ENCODE data around the gene SULT1A3. TPM values are rescaled to one million over a fixed set of nuclear protein-coding genes. Genes with fewer than 3 reads are reported as not detected.
"Not testable (repeated sequence)": the region's sequence is repeated elsewhere in the genome, so short reads cannot be mapped to it uniquely, and the experiment has no call there.

Gene SULT1A3
- total RNA-seq, 1 experiment from 2014 or later = not detected

GRCh38 chr16:30248379-30248778 lies 49.3 kb downstream of the SULT1A3 start, which contains the start of gene NPIPB13:
NPIPB13 (minus strand) TSS chr16:30248479; CDS start chr16:30245573, 2,906 bp downstream.
- in situ Hi-C loops (cut with HindIII; ENCODE audit: low pct_unique_long_range_greater_than_20kb, low sequenced_read_pairs) = not testable (repeated sequence)

More at GRCh38 chr16:30248379-30248778, 49.3 kb downstream of the SULT1A3 start, which contains the start of gene NPIPB13:
- not testable (repeated sequence) for DNase-seq (ENCODE audit: low read depth)

Other genes starting within 250 kb of the SULT1A3 start
- 129 and 252 TPM in 2 replicates for gene TMEM219, start 237.2 kb upstream of the SULT1A3 start, total RNA-seq (2014; rRNA removed; shearing (Covaris generic); ENCODE audit: low replicate concordance)
- gene TAOK2, start 225.4 kb upstream of the SULT1A3 start, total RNA-seq (2014; rRNA removed; shearing (Covaris generic); ENCODE audit: low replicate concordance) = 57.0 and 75.8 TPM in 2 replicates
- 8.2 and 21.6 TPM in 2 replicates for gene HIRIP3, start 203.6 kb upstream of the SULT1A3 start, total RNA-seq (2014; rRNA removed; shearing (Covaris generic); ENCODE audit: low replicate concordance)
- 131 and 229 TPM in 2 replicates for gene INO80E, start 203.0 kb upstream of the SULT1A3 start, total RNA-seq (2014; rRNA removed; shearing (Covaris generic); ENCODE audit: low replicate concordance)
- gene DOC2A, start 188.2 kb upstream of the SULT1A3 start, total RNA-seq (2014; rRNA removed; shearing (Covaris generic); ENCODE audit: low replicate concordance) = 1.2 and 1.7 TPM in 2 replicates
- not detected in 2 replicates for gene C16orf92, start 176.1 kb upstream of the SULT1A3 start, total RNA-seq (2014; rRNA removed; shearing (Covaris generic); ENCODE audit: low replicate concordance)
- 1.4 and 3.4 TPM in 2 replicates for gene TLCD3B, start 168.0 kb upstream of the SULT1A3 start, total RNA-seq (2014; rRNA removed; shearing (Covaris generic); ENCODE audit: low replicate concordance)
- 1,849 and 1,917 TPM in 2 replicates for gene ALDOA, start 133.5 kb upstream of the SULT1A3 start, total RNA-seq (2014; rRNA removed; shearing (Covaris generic); ENCODE audit: low replicate concordance)
- gene PPP4C, start 123.3 kb upstream of the SULT1A3 start, total RNA-seq (2014; rRNA removed; shearing (Covaris generic); ENCODE audit: low replicate concordance) = 228 and 297 TPM in 2 replicates
- 0.24 TPM in 1 of 2 replicates, not detected in the other for gene TBX6, start 107.3 kb upstream of the SULT1A3 start, total RNA-seq (2014; rRNA removed; shearing (Covaris generic); ENCODE audit: low replicate concordance)
- gene YPEL3, start 103.0 kb upstream of the SULT1A3 start, total RNA-seq (2014; rRNA removed; shearing (Covaris generic); ENCODE audit: low replicate concordance) = 6.3 and 10.5 TPM in 2 replicates
- not detected in 2 replicates for gene GDPD3, start 85.7 kb upstream of the SULT1A3 start, total RNA-seq (2014; rRNA removed; shearing (Covaris generic); ENCODE audit: low replicate concordance)
- 36.2 and 81.1 TPM in 2 replicates for gene MAPK3, start 76.0 kb upstream of the SULT1A3 start, total RNA-seq (2014; rRNA removed; shearing (Covaris generic); ENCODE audit: low replicate concordance)
- 0.41 and 2.3 TPM in 2 replicates for gene CORO1A, start 15.7 kb upstream of the SULT1A3 start, total RNA-seq (2014; rRNA removed; shearing (Covaris generic); ENCODE audit: low replicate concordance)
- 234 and 384 TPM in 2 replicates for gene BOLA2B, start 5.6 kb upstream of the SULT1A3 start, total RNA-seq (2014; rRNA removed; shearing (Covaris generic); ENCODE audit: low replicate concordance)
- gene SLX1A, start 5.4 kb upstream of the SULT1A3 start, total RNA-seq (2014; rRNA removed; shearing (Covaris generic); ENCODE audit: low replicate concordance) = 9.5 and 53.4 TPM in 2 replicates
- 0.43 and 0.78 TPM in 2 replicates for gene NPIPB13, start 49.2 kb downstream of the SULT1A3 start, total RNA-seq (2014; rRNA removed; shearing (Covaris generic); ENCODE audit: low replicate concordance)
- 123 and 162 TPM in 2 replicates for gene CD2BP2, start 156.1 kb downstream of the SULT1A3 start, total RNA-seq (2014; rRNA removed; shearing (Covaris generic); ENCODE audit: low replicate concordance)
- gene TBC1D10B, start 171.2 kb downstream of the SULT1A3 start, total RNA-seq (2014; rRNA removed; shearing (Covaris generic); ENCODE audit: low replicate concordance) = 39.6 and 56.6 TPM in 2 replicates
- gene MYL11, start 175.5 kb downstream of the SULT1A3 start, total RNA-seq (2014; rRNA removed; shearing (Covaris generic); ENCODE audit: low replicate concordance) = not detected in 2 replicates
- not detected in 2 replicates for gene SEPTIN1, start 183.3 kb downstream of the SULT1A3 start, total RNA-seq (2014; rRNA removed; shearing (Covaris generic); ENCODE audit: low replicate concordance)
- gene ZNF48, start 196.2 kb downstream of the SULT1A3 start, total RNA-seq (2014; rRNA removed; shearing (Covaris generic); ENCODE audit: low replicate concordance) = 34.6 and 35.6 TPM in 2 replicates
- gene ZNF771, start 208.4 kb downstream of the SULT1A3 start, total RNA-seq (2014; rRNA removed; shearing (Covaris generic); ENCODE audit: low replicate concordance) = 13.2 and 35.7 TPM in 2 replicates
- gene DCTPP1, start 230.8 kb downstream of the SULT1A3 start, total RNA-seq (2014; rRNA removed; shearing (Covaris generic); ENCODE audit: low replicate concordance) = 161 and 164 TPM in 2 replicates
- gene SEPHS2, start 246.6 kb downstream of the SULT1A3 start, total RNA-seq (2014; rRNA removed; shearing (Covaris generic); ENCODE audit: low replicate concordance) = 116 and 127 TPM in 2 replicates